RWPE2 (cell line): Measurements from ENCODE around the gene AUNIP.

Experiments used
- ATAC-seq: fragments of 200-7000 bp; cut with Tn5 transposase; 3 replicates; pipeline ENCODE4 v1.9.1; 2021; ENCODE audit warnings: low read depth
- DNase-seq: peaks from one replicate; pipeline ENCODE4 v3.0.0-alpha.2; 2020; ENCODE audit warnings: low spot score
- H3K27ac ChIP-seq: fragments of 450-650 bp; 2 replicates; pipeline ENCODE4 v1.5.1; 2017; ENCODE audit warnings: mild to moderate bottlenecking; ENCODE audit not compliant: poor library complexity, severe bottlenecking
- H3K27me3 ChIP-seq: fragments of 250-450 bp; sonication (Bioruptor Pico); 2 replicates; pipeline ENCODE4 v1.5.1; 2021; ENCODE audit warnings: mild to moderate bottlenecking, moderate library complexity; ENCODE audit not compliant: insufficient read depth, poor library complexity, severe bottlenecking
- H3K36me3 ChIP-seq: fragments of 250-450 bp; sonication (Bioruptor Pico); 2 replicates; pipeline ENCODE4 v1.5.1; 2020; ENCODE audit warnings: low read depth, mild to moderate bottlenecking, moderate library complexity
- H3K4me1 ChIP-seq: fragments of 250-450 bp; sonication (Bioruptor Pico); 2 replicates; pipeline ENCODE4 v1.5.1; 2021; ENCODE audit warnings: mild to moderate bottlenecking, moderate library complexity; ENCODE audit not compliant: insufficient read depth, poor library complexity, severe bottlenecking
- H3K4me3 ChIP-seq: fragments of 250-450 bp; sonication (Bioruptor Pico); 2 replicates; pipeline ENCODE4 v1.5.1; 2021; ENCODE audit warnings: mild to moderate bottlenecking, moderate library complexity; ENCODE audit not compliant: severe bottlenecking
- H3K9me3 ChIP-seq: fragments of 250-450 bp; sonication (Bioruptor Pico); 2 replicates; pipeline ENCODE4 v1.5.1; 2021; ENCODE audit warnings: mild to moderate bottlenecking, moderate library complexity; ENCODE audit not compliant: severe bottlenecking
- CTCF ChIP-seq: fragments of 450-650 bp; IDR thresholded peaks from one replicate; pipeline ENCODE4 v1.5.1; 2017; ENCODE audit warnings: mild to moderate bottlenecking, moderate library complexity; ENCODE audit not compliant: poor library complexity, severe bottlenecking

Gene AUNIP

GRCh38 chr1:25875154-25875855 lies 16.0 kb upstream of the AUNIP start, which contains the start of gene PAQR7:
TSS of gene PAQR7 (minus strand) at chr1:25875708. CDS start at chr1:25863839, 11,869 bp downstream.
- ATAC-seq (peak; percentile 54), DNase-seq (no peak)
- H3K9me3 ChIP-seq, result no peaks in the 10 kb centered on the region
- H3K36me3 ChIP-seq, result peaks cover 7% of the 10 kb centered on the region
- peak within 1 kb of the TSS; percentile 42 for H3K4me3 ChIP-seq
- peaks cover 34% of the 10 kb centered on the region for H3K4me1 ChIP-seq
- TF ChIP-seq CTCF, result peak; percentile 31
- peak within 1 kb of the TSS; percentile 71 for H3K27ac ChIP-seq
- H3K27me3 ChIP-seq, result no peaks in the 10 kb centered on the region

- peak overlapping the region; percentile 42 for H3K4me3 ChIP-seq
- peaks cover 13% of the 10 kb centered on the region for H3K36me3 ChIP-seq
- no peaks in the 10 kb centered on the region for H3K27me3 ChIP-seq
- no peaks in the 10 kb centered on the region for H3K9me3 ChIP-seq
- ATAC-seq, result peak; percentile 23
- no peak for DNase-seq
- peaks cover 34% of the 10 kb centered on the region for H3K4me1 ChIP-seq
- H3K27ac ChIP-seq, result peak overlapping the region; percentile 71
- no peak for TF ChIP-seq CTCF
Observed at GRCh38 chr1:25874635-25875153, 15.4 kb upstream of the AUNIP start.

- peaks cover 34% of the 10 kb centered on the region for H3K4me1 ChIP-seq
- no peak for ATAC-seq
- no peaks in the 10 kb centered on the region for H3K27me3 ChIP-seq
- peaks cover 17% of the 10 kb centered on the region for H3K36me3 ChIP-seq
- H3K9me3 ChIP-seq, result no peaks in the 10 kb centered on the region
- DNase-seq, result no peak
- no peak for TF ChIP-seq CTCF
- peak overlapping the region; percentile 71 for H3K27ac ChIP-seq
- peak overlapping the region; percentile 42 for H3K4me3 ChIP-seq
Observed at GRCh38 chr1:25874209-25874608, 15.0 kb upstream of the AUNIP start.

GRCh38 chr1:25873120-25873519 lies 13.9 kb upstream of the AUNIP start:
- H3K27me3 ChIP-seq, result no peaks in the 10 kb centered on the region
- no peaks in the 10 kb centered on the region for H3K9me3 ChIP-seq
- H3K4me3 ChIP-seq, result no peak overlapping the region
- no peak for TF ChIP-seq CTCF
- ATAC-seq (no peak), DNase-seq (no peak)
- peak overlapping the region; percentile 71 for H3K27ac ChIP-seq
- H3K36me3 ChIP-seq, result peaks cover 25% of the 10 kb centered on the region
- H3K4me1 ChIP-seq, result peaks cover 34% of the 10 kb centered on the region

GRCh38 chr1:25872713-25873112 lies 13.5 kb upstream of the AUNIP start:
- peaks cover 34% of the 10 kb centered on the region for H3K4me1 ChIP-seq
- peak overlapping the region; percentile 71 for H3K27ac ChIP-seq
- no peak for TF ChIP-seq CTCF
- DNase-seq (no peak), ATAC-seq (no peak)
- no peaks in the 10 kb centered on the region for H3K9me3 ChIP-seq
- H3K27me3 ChIP-seq, result no peaks in the 10 kb centered on the region
- no peak overlapping the region for H3K4me3 ChIP-seq
- peaks cover 29% of the 10 kb centered on the region for H3K36me3 ChIP-seq
